Kidney capillary endothelial cell (primary cell): ENCODE data around the gene CAMK2A.
"Not testable (repeated sequence)": the region's sequence is repeated elsewhere in the genome, so short reads cannot be mapped to it uniquely, and the experiment has no call there.

Experiments
- DNase-seq: peaks from one replicate; pipeline ENCODE4 v3.0.0-alpha.2; 2018; ENCODE audit warnings: low spot score

Gene CAMK2A

DNA sequence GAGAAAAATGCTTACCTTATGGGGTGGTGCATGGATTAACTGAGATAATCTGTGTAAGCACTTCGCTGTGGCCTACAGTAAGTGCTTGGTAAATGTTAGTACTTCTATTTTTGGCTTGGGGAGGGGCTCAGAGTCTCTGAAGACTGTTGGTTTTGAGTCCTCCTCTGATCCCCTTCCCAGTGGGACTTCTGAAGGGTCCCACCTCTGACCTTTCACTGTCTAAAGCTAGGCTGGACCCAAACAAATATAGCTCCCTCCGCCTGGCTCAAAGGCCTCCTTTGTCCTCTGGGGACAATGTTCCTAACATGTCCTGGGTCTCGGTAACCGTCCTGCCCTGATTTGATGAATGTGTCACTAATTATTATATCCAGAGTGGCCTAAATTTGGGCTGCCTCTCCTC is 34.8 kb downstream of the CAMK2A start:
- DNase-seq: no peak

DNA sequence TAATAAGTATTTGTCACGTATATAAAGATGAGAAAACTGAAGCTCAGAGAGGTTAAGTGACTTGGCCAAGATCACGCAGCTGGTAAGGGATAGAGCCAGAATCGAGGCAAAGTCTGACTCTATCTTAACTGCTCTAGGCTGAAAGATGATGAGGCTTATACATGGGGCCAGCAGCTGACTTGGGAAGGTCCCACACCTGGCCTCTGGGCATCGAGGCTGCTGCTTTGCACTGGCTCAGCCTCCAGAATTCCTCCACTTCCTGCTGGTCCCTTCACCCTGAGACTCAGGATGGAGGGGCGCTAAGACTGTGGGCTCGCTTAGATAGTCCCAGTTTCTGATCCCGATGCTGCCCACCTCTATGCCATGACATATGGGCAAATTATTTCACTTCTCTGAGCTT is 35.2 kb downstream of the CAMK2A start:
- DNase-seq: no peak

DNA sequence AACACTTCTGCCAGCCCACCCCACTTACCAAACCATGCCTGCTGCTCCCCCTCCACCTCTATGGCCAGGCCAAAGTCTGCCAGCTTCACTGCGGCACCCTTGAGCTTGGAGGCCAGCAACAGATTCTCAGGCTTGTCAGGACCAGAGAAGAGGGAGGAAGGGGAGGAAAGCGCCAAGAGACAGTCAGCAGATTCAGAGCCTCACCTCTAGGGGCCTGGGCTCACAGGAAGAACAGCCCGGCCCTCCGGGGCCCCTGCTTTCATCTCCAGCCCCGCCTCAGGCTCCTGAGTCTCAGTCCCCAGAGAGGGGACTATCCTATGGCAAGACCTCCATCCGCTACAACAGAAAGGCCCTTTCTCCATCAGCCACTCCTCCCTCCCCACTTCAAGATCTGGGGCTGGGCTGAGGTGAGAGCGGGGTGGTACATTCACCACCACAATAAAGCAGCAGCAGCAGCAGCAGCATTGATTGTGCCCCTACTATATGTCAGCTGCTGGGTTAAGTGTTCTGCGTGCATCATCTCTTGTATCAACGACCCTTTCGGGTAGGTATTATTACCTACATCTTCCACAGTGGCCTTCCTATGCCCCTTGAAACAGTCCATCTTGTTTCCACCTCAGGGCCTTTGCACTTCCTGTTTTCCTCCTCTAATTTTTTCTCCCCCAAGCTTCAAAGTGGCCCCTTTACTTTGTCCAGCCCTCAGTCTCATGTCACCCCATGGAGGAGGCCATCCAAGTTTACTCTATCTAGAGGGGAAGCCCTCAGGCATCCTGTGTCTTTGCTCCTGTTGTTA is 36.0 kb downstream of the CAMK2A start:
- DNase-seq: no peak

DNA sequence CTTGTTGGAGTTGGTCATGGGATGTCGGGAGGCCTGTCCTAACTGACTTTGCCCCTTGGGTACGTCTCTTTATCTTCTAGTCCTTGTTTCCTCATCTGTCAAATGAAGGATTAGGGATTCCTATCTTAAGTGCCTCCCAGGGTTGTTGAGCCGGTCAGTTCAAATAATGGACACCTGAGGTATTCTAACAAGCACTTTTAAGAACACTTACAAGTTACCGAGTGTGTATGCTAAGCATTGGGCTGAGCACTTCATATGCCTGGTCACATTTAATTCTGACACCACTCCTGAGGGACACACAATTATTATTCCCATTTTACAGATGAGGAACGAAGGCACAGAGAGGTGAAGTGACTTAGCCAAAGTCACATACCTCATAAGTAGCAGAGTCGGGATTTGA is 37.1 kb downstream of the CAMK2A start:
- DNase-seq: no peak

DNA sequence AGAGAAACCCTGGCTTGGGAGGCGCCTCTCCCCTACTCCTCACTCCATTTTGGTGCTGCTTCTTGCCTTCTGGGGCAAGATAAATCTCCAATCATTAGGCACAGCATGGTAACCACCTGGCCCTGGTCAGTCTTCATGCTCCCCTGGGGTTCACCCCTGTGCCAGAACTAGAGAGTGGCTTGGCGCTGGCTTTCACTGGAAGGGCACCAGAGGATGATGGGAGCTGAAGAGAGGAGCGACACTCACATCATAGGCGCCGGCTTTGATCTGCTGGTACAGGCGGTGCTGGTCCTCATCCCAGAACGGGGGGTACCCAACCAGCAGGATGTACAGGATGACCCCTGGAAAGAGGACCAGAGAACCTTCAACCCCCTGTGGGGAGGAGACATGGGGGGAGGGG is 38.1 kb downstream of the CAMK2A start:
- no peak for DNase-seq

DNA sequence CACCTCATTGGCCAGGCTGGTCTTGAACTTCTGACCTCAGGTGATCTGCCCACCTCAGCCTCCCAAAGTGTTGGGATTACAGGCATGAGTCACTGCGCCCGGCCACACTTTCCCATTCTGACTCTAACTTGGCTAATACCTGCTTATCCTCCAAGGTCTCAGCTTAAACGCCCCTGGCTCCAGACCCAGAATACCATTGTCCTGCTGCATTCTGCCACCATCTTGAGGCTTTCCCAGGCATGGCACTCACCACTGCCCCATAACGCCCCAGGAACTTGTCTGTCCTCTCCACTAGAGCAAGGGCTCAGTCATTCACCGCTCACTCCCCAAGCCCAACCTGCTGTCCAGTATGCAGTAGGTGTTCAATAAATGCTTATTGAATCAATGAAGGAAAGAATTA is 39.8 kb downstream of the CAMK2A start:
- no peak for DNase-seq

DNA sequence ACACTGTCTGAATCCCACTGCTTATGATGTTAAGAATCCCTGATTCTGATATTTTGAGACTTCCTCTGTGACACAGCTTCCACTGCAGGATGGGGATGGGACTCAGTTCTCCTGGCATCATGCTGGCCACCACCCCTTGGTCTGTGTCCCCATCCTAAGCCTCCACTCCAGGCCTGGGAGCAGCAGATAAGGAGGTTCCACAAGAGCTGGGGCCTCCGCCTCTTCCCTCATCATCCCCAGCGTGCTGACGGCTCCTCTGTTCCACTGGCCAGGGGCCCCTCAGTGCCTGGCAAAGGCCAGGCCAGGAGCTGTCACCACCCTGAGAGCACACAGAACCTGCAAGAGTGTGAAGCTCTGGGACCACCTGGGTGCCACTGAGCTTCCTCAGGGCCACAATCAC is 40.6 kb downstream of the CAMK2A start:
- no peak for DNase-seq

DNA sequence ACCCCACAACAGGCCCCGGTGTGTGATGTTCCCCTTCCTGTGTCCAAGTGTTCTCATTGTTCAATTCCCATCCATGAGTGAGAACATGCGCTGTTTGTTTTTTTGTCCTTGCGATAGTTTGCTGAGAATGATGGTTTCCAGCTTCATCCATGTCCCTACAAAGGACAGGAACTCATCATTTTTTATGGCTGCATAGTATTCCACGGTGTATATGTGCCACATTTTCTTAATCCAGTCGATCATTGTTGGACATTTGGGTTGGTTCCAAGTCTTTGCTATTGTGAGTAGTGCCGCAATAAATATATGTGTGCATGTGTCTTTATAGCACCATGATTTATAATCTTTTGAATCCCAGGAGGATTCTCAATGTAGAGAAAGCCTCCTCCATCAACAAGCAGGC is 41.1 kb downstream of the CAMK2A start:
- not testable (repeated sequence) for DNase-seq

DNA sequence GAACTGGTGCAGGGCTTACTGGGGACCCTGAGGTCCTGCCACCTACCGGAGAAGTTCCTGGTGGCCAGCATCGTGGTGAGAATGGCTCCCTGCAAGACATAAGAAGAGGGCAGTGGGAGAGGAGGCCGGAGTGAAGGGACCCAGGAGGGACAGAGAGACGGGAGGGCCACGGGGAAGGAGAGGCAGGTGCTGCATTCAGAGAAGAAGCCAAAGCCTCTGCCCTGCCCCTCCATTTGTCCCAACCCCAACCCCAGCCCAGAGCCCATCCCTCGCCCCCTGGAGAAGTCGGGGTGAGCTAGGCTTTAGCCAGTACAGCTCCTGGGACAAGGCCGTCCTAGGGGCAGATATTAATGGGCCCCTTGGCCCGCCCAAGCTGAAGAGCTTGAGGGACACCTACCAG is 41.8 kb downstream of the CAMK2A start:
- no peak for DNase-seq

DNA sequence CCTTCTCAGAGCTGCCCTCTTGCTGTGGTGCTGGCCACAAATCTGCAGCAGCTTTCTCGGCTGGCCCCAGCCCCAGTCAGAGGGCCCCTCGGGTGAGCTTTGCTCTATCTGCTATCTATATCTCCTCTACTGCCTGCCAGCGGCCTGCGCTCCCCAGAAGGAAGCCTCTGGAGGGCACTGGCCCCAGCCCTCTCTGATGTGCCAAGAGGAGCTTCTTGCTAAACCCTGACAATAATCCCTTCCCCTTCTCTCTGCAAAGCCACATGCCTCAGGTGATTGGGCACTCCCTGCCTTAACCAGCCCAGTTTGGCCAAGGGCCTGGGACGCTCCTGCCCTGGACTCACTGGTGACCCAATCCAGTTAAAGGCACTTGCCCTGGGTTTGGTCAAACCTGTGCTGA is 42.7 kb downstream of the CAMK2A start:
- no peak for DNase-seq

DNA sequence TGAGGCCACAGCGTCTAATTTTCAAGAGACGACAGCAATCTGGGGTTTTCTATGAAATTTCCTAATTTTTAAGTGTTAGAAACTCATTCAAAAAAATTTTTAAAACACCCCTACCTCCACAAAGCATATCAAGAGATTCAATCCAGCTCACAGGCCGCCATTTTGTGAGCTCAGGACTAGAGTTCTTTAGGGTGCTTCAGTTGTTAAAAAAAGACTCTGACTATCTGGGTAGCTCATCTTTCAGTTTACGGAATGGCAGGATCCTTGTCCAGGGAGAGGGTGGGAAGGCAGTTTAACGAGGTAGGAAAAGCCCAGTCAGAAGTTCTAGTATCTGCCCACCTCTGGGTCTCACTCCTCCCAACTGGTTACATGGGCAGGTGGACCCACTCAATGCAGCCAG is 43.1 kb downstream of the CAMK2A start:
- DNase-seq: no peak

DNA sequence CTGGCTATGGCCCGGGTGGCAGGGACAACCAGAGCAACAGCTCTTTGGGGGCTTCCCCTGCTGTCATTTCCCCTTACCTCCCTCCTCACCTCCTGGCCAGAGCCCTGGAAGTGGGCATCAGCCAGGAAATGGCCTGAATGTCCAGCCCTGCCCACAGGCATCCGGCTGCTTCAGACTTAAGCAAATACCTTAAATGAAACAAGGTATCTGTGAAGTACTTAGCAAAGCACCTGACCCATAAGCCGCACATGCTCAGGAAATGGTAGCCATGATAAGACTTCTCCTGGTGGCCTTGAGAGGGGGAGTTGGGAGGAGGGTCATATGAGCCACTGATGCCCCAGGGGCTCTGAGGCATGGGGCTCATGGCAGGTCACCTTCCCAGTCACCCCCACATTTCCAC is 43.8 kb downstream of the CAMK2A start:
- no peak for DNase-seq

DNA sequence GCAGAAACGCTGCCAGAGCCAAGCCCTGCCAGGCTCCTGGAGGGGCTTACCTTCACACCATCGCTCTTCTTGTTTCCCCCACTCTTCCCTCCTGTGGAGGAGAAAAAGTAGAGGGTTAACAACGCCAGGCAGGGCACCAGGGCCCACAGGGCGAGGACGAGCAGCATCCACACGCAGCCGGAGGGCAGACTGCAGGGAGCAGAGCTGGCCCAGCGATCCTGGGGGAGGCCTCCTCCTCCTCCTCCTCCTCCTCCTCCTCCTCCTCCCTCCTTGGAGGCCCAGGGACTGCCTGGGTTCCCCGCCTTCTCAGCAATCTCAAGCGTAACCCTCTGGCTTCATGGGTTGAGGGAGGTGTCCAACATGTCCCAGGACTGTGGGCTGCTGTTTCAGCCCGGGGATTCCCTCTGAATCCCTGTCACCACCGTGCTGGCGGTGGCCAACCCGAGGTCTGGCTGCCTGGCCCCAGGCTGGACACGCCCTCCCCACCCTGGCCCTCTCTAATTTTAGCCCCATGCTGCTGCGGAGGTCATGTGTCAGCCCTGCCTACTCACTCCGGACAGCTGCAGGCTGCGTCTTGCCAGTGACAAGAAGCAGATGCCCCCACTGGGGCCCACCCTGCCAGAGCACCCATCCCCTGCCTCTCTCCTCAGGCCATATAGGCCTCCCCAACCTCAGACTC is 44.3 kb downstream of the CAMK2A start:
- no peak for DNase-seq

DNA sequence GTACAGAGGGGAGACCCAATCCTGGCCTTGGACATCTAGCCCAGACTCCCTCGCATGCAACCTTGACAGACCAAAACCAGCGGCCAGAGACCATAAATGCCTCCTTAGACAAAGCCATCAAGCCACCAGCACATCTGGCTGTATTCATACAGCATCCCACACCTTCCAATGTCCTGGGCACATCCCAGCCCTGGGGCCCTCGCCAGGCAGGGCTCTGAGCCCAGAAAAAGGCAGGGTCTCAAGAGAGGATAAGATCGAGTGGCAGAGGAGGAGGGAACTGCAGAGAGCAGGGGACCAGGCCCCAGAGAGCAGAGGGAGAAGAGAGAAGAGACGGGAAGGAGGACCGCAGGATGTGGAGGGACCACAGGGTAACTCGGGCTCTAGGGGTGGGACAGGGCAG is 45.4 kb downstream of the CAMK2A start:
- DNase-seq: no peak

DNA sequence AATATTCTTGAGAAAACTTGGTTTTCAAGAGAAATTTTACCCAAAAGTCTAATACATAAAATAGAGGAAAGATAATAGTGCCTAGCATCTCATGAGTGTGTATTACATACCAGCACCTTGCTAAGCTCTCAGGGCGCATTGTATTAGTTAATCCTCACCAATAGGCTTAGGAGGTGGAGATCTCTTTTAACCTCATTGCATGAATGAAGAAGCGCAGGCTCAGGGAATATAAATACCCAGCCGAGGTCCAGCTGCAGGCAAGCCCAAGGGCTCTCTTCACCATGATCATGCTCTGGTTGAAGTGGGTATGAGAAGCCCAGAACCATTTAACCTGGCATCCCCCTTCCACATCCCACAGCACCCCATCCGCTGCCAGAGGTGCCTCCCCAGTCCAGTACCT is 46.0 kb downstream of the CAMK2A start:
- no peak for DNase-seq

DNA sequence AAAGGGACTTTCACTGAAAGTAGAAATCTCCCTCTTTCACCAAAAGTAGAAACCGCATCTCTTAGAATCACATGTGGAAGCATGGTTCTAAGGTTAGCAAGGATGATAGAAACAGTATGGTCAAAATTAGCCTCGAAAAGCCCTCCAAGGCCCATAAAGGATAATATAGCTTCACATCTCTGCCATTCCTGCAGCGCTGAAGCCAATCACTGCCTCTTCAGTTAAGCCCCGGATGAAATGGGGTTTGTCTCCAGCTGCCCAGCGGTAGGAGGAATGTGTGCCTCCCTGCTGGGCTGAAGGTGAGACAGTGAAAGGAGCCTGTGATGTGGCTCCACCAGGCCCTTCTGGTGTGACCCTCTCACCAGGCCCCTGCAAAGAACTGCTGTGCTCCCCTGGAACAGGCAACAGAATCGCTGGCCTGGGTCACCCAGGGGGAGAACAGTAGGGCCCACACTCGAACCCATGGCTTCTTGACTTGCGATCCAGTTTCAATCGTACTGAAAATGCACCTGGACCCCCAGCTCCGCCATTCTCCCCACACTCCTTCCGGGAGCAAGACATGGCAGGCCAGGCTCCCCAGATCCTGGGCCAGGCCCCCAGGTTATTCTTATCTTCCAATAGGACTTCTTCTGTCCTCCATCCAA is 47.2 kb downstream of the CAMK2A start:
- no peak for DNase-seq

DNA sequence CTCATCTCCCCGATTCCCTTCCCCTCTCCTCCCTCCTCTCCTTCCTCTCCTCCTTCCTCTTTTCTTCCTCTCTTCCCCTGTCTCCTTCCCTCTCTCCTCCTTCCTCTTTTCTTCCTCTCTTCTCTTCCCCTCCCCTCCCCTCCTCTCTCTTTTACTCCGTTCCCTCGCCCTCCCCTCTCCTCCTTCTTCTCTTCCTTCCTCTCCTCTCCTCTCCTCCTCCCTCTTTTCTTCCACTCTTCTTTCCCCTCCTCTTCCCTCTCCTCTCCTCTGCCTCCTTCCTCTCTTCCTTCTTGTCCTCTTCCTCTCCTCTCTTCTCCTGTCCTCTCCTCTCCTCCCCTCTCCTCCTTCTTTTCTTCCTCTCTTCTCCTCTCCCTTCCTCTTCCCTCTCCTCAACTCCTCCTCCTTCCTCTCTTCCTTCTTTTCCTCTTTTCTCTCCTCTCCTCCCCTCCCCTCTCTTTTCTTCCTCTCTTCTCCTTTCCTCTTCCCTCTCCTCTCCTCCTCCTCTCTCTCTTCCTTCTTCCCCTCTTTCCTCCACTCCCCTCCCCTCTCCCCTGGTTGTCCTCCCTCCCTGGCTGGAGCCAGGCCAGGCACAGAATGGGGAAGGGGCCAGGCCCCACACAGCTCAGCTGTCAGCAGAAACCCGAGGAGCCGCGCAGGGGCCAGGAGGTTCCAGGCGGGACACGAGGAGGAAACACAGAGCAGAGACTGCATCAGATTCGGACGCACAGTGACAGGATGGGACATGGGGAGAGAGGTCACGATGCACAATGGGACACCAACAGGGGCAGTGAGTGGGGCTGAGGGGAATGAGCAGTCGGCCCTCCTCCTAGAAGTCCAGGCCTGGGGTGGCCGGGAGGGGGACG is 48.0 kb downstream of the CAMK2A start:
- no peak for DNase-seq

DNA sequence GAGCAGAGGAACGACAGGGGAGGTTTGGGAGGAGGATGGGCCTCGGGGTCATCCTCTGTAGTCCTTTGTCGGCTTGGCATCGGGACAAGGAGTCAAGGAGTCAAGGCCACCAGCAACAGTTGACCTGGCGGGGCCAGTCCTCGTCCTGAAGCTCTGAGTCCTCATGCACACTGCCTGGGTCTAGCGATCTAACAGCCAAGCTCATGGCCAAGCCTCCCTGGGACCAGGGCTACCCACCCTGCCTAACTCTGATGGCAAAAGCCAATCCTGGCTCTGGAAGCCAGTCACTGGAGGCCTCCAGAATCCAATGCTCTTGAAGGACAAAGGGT is 49.8 kb downstream of the CAMK2A start:
- DNase-seq: no peak

DNA sequence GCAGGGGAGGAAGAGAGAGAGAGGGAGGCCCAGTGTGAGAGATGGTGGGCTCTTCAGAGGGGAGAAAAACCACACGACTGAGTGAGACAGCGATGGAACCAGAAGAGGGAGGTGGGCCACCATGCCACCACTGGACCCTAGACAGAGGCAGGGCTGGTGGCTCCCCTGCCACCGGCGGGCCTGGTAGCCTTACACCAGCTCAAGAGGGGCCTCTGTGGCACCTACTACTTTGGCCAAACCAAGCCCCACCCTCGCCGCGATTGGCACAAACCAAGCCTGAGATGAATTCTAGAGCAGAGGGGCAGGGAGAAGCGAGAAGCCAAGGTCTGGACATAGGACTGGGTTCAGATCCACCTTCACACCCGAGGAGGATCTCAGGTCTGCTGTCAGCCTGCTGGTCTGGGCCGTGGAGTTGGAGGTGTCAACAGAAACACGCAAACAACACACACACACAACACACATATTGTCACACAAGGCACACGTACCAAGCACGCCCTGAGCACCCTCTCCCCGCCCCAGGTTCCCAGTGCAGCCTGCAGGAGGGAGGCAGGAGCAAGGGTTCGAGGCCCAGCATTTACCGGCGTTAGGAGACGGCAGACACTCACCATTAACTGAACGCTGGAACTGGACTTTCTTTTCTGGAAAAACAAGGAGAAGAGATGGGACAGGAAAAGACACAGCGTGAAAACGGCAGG is 50.3 kb downstream of the CAMK2A start:
- no peak for DNase-seq

DNA sequence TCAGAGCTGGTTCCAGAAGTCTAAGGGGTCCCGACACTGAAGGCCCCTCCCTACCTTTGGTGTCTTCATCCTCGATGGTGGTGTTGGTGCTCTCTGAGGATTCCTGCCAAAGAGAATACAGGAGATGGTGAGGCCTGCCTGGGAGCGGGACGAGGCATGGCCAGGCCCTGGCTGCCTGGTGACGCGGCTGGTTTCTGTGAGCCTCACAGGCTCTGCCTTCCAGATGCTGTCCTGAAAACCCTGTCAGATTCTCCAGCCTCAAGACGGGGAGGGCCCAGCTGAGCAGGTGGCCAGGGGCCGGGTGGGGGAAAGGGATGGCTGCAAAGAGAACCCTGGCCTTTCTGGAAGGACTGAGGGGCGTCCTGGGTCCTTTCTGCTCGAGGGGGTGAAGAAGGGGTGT is 50.9 kb downstream of the CAMK2A start:
- DNase-seq: no peak

DNA sequence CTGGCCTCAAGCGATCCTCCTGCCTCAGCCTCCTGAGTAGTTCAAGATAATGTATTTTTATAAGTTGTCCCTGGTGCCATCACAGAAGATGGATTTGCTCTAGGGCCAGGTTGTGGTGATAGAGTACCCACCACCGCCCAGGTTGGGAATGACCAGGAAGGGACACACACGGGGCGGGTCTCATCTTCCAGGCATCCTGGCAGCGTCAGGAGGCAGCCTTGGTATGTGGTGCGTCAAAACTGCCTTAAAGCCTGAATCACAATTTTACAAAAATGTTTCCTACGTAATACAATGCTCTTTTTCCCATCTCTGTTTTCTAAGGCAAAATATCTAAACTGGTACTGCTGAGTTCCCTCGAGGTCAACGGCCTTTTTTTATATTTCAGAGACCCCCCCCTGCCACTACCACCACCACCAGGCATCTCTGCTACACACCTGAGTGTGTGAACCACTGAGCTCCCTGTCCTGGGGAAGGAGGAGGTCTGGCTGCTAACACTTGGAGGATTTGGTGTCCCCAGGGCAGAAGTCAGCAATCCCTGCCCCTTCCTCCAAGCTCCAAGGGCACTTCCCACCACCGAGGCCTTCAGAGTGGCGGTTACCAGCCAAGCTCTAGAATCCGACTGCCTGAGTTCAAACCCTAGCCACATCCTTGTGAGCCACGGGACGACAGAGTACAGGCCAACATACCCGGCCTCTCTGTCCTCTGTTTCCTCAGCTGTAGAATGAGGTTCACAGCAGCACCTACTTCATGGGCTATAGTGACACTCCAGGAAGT is 52.4 kb downstream of the CAMK2A start:
- no peak for DNase-seq
